Caki2 (cell line): ENCODE data around the gene LHX6. TPM values are rescaled to one million over a fixed set of nuclear protein-coding genes. Genes with fewer than 3 reads are reported as not detected.

Experiments
- DNase-seq: peaks from one replicate; pipeline ENCODE4 v3.0.0-alpha.2; 2015; ENCODE audit warnings: low read depth
- in situ Hi-C: cut with HindIII; loops from 2 replicates; pipeline ENCODE4 v1.10.0; 2016; ENCODE audit warnings: low sequenced_read_pairs, low pct_unique_long_range_greater_than_20kb, mixed read lengths
- total RNA-seq: library from RNA; depleted of rRNA; stranded (reverse); fragments of >200 nt; shearing (Covaris generic); gene quantifications from 2 replicates; pipeline ENCODE4 v1.2.3, GENCODE V29; 2014; ENCODE audit warnings: low replicate concordance; rRNA removed

Gene LHX6
- 0.12 and 0.74 TPM in 2 replicates for total RNA-seq

DNA sequence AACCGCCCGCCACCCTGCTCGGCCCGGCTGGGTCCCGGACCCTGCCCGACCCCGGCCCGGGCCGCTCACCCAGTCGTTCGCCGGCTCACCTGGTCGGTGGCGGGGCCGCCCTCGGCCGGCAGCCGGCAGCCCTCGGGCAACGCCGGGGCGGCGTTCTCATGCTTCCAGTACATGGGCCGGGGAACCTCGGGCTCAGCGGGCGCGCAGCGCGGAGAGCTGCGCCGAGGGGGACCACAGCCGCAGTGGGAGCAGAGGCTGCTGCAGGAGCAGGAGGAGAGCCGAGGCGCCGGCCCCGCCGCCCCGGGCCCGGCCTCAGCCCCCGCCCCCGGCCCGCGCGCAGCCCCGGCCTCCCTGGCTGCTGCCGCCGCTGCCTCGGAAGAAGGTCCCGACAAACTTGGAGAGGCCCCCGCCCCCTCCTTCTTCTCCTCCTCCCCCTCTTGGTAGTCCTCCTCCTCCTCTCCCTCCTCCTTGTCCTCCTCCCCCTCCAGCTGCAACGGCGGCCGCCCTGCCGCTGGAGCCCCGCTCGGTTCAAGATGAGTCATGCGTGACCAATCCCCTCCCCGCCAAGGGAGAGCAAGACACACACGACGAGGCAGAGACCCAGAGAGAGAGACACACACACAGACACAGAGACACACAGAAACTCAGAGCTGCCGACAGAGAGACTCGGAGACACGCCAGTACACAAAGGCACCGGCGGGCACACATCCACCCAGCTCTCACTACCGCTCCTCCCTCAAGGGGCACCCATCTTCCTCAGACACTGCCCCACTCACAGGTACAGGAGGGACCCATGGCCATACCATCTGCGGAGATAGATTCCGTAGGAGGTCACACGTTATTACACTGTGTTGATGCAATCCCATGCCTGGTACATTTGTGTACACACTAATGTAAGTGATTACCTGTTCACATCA is at the start of gene LHX6:
Gene LHX6 (minus strand): TSS at position 390 of the 917 bp plus-strand sequence. CDS start 217 bp downstream, at position 173.
- DNase-seq = no peak

DNA sequence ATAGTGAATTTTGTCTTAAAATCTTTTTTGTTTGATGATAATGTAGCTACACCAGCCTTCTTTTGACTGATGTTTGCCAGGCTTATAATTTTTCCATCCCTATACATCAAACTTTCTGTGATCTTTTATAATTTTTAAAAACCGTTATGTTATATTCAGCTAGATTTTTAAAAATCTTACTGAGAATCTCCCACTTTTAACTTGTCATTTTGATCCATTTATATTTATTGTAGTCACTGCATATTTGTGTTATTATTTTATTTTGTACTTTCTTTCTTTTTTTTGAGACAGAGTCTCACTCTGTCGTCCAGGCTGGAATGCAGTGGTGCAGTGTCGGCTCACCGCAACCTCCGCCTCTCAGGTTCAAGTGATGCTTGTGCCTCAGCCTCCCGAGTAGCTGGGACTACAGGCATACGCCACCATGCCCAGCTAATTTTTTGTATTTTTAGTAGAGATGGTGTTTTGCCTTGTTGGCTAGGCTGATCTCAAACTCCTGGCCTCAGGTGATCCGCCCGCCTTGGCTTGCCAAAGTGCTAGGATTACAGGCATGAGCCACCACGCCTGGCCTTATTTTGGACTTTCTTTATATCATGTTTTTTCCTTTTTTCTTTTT is 48.6 kb upstream of the LHX6 start:
- DNase-seq = no peak
- in situ Hi-C loops = no loop called here

More for the DNA sequence above, at the start of gene LHX6:
- in situ Hi-C loops = no loop called here

DNA sequence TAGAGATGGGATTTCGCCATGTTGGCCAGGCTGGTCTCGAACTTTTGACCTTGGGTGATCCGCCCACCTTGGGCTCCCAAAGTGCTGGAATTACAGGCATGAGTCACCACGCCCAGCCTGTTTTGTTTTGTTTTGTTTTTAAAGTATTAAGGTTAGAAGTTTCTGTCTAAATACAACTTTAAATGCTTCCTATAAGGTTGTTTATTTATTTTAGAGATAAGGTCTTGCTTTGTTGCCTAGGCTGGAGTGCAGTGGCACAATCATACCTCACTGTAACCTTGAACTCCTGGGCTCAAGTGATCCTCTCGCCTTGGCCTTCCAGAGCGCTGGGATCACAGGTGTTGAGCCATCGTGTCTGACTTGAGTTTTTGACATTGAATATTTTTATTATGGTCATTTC is 47.3 kb upstream of the LHX6 start:
- in situ Hi-C loops = no loop called here
- peak; percentile 9 for DNase-seq

DNA sequence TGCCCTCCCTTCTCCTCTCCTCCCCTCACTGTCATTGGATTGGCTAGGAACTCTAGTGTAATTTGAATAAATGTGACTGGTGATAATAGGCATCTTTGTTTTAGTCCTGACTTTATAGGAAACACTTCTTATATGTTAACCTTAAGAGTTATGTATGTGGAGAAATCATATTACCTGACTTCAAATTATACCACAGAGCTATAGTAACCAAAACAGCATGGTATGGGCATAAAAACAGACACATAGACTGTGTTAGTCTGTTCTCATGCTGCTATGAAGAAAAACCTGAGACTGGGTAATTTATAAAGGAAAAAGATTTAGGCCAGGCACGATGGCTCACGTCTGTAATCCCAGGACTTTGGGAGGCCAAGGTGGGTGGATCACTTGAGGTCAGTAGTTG is 45.3 kb upstream of the LHX6 start:
- DNase-seq = no peak
- in situ Hi-C loops = no loop called here

DNA sequence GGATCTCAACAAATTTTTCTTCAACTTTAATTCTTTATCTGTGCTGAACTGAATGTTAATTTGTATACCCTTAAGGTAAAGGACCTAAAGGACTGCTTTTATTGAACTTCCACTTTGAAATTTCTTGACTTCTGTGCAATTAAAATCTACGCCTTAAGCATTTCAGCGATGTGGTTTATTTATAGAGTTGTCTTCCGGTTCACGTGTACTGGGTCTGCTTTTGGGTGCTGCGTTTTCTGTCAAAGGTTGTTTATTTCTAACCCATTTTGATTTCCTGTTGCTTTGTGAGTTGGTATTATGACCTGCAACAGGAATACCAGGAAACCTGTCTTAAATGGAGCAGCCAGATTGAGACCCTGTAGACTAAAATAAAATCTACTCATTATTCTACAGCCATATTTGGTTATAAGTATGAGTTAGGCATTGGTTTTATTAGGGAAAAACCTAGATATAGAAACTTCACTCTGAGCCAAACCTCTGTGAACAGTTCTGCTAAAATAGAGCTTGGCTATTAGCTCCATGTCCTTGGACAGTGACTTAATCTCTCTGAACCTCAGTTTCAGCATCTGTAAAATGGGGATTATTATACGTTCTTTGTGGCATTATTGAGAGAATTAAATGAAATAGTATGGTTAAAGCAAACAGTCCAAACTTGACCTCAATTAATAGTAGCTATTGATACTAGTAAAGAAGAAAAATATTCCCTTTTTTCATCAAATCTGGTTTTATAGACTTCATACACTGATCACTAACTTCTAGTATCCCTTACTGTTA is 39.5 kb upstream of the LHX6 start:
- in situ Hi-C loops = no loop called here
- no peak for DNase-seq

DNA sequence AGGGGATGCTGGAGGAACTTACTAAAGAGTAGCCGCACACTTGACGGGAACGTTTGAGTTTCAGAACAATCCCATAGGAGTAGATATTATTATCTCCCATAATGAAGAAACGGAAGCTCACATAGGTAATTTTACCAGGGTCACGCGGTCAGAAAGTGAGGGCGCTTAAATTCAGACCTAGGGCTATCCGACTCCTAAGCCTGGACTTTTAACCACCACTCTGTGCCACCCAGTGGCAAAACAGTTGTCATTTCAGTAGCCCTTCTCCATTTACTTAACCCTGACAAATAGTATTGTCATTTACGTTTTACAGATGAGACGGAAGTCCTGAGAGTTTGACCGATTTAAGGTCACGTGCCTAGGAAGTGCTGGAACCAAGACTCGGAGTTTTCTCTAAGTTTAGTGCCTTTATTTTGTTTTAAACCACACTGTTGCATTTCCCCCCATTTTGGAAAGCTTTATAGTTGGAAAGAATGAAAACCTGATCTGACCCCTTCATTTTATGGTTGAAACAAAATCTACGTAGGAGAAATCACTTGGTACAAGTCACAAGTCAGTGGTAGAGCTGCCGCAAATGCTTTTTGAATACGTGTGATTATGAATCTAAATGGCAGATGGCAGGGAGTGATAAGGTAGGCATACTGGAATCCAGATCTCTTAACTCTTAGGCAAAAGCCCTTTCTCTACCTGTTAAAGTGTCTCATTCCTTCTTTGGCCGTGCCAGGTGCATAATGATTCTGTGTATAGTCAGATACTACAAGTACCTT is 36.6 kb upstream of the LHX6 start:
- in situ Hi-C loops = no loop called here

DNA sequence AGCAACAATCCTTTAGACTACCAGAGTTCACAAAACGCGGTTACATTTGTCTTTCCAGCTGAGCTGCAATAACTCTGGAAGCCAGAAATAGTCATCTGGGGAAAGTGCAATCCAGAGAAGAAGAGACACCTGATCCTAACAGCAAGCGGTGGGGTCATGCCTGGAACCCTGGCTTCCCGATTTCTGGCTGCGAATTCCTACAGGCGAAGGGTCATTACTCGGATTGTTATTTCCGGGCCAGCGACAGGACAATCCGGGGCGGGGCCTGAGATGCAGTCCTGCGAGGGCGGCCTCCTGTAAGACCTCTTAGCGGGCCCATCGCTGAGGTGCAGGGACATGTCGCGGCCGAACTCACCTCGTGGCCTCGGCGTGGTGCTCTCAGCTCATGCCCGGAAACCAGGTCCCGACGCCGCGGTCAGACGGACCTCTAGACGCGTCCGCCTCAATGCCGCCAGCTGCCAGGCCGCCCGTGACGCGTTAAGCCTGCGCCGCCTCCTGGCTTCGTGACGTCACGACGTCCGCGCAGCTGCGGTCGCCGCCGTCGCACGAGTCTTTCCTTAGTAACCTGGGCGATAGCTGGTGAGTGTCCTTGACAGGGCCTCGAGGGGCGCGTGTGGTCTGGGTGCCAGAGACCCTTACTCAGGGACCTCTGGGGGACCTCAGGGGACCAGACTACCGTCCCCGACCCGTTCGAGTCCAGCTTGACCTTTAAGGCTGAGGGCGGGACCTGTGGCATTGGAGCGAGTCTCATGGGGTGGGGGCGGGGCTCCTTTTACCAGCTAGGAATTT is 35.8 kb upstream of the LHX6 start, which contains the start of the genes MRRF and RBM18:
Gene MRRF (plus strand): TSS at position 523 of the 789 bp plus-strand sequence. CDS start 6,010 bp downstream, outside the sequence.
Gene RBM18 (minus strand): TSS at position 481 of the 789 bp plus-strand sequence. CDS start 3,348 bp downstream, outside the sequence.
- in situ Hi-C loops = no loop called here
- peak; percentile 90 for DNase-seq

More for the DNA sequence above, 36.6 kb upstream of the LHX6 start:
- peak; percentile 58 for DNase-seq

DNA sequence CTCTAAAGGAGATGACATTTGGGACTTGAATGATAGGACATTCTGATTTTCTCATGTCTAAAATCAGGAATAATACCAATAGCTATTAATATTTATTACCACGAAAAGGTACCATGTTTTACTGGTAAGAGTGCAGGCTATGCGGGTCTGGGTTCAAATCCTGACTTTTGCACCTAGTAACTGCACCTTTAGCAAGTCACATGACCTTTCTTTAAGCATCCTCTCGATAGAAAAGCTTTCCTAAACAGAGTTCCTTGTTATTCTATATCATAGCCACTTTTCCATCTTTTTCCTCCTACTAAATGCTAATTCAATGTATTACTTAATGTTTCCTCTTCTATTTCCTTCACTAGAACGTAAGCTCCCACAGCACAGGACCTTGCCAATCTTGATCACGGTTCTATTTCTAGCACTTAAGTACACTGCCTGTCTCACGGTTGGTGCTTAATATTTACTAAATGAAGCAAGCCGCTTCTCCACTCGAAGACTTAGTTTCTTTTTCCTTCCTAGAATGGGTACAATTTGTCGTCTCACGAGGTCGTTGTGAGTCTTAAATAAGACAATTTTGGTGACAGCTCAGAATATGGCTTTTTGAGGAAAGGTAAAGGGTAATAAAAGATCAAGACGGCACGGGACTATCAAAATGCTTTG is 35.1 kb upstream of the LHX6 start:
- no peak for DNase-seq
- in situ Hi-C loops = no loop called here

DNA sequence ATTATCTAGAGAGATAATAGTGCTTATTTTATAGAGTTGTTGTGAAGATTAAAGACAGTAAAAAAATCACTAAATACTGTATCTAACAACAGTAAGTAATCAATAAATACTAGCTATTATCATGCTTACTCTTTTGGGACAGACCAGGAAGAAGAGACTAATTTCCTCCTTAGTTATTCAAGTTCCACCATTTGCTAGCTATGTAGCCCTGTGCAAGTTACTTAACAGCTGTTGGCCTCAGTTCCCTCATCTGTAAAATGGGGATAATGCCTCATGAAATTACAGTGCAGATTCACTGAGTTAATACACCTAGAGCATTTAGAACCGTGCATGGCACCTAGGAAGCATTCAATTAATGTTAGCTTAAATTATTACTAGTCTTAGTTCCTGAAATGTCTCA is 33.3 kb upstream of the LHX6 start:
- no peak for DNase-seq
- in situ Hi-C loops = no loop called here

DNA sequence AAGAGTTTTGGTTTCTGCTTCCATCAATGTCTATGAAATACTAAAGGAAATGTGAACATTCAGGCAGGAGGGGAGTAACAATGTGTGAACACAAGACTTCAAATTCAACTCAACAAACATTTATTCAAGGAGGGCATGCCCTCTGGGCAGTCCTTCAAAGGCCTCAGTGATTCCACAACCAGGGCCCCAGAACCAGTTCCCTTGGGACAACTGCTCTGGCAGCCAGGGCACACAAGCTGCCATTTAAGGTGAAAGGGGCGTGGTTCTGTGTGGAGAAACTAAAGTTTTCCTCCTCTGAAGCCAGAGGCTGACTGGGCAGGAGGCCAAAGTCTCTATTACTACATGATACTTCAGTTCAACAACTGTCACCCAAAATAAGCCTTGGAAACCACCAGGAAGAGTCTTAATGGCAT is 32.7 kb upstream of the LHX6 start:
- in situ Hi-C loops = no loop called here
- peak; percentile 58 for DNase-seq

DNA sequence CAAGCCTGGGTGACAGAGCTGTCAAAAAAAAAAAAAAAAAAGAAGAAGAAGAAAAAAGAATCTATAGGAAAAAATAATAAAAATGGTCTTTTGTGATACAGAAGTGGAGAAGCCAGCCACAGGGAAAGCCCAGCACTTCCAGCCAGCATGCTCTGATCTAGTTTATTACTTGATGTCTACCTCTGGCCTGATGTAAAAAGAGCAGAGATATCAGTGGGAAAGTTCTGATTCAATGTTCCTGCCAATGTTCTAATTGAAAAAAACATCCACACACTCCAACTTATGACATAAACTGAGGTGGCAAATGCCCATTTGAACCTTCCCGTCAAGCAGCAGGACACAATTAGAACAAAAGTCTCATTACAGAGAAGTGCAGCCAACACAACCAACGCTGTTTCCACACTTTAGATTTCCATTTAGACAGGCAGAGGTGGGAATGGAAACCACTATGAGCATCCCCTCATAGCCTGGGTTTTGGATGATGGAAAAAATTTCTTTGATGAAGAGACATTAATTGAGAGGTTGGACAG is 30.2 kb upstream of the LHX6 start:
- in situ Hi-C loops = no loop called here
- DNase-seq = no peak

DNA sequence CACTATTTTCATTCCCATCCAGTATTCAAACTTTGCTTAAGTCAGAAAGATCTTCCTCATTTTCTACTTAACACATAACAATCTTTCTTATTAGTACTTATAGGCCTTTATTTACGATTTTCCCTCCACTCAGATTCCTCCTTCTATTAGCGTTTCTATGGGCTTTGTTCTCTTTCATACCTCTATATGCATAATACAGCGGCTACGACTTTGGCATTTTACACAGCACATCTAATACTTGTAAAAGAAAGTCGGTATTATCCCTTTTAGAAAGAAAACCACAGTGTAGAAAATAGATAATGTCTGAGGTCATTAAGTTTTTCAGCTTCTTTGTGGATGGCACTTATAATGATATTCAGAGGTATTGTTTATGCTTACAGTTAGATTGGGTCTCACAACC is 27.4 kb upstream of the LHX6 start:
- in situ Hi-C loops = no loop called here
- no peak for DNase-seq

DNA sequence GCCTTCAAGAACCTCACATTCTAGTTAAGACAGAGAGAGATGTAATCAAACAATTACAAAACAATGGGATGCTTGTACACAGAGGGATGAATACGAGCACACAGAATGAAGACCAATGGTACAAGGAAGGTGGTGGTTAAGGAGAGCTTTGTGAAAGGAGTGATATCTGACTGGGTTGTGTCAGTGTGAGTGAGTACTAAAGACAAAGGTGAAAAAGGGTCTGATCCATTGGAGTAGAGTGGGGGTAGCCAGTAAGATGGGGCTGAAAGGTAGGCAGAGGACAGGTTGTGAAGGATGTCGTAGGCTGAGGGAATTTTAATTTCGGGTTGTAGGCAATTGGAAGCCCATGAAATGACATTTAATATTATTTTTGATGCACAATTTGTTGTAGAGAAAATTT is 26.0 kb upstream of the LHX6 start:
- DNase-seq = no peak
- in situ Hi-C loops = no loop called here

DNA sequence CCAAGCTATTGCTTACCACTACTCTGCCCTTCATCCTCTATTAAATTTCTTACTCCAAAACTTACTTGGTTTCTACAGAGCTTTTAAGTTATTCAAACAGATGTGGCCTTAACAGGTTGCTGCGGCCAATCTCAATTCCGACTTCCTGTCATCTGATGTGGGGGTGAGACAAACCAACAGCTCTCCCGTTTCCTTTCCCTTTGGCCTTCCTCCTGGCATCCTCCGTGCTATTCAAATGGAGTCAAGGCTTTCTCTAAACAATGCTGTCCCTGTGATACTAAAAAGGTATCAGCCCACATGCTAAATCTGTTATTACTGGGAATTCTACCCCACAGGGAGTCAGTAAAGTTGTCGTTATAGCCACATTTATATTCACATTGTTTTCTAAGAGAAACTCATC is 24.0 kb upstream of the LHX6 start:
- in situ Hi-C loops = no loop called here
- no peak for DNase-seq

DNA sequence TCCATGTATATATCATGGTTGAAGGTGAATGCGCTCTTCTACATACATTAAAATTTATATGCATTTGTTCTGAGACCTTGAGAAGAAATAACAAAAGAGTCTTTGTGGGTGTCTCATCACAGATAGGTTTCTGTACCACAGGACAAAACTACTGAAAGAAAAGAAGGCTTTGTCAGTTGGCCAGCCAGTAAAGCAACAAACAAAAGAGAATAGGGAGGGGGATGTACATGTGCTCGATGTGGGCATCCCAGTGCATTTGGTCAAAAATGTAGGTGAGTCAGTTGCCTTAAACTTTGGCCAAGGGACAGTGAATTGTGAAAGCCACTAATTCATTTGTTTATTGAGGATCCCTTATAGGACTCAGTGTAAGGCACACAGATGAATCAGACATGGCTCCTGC is 22.6 kb upstream of the LHX6 start:
- DNase-seq = no peak
- in situ Hi-C loops = no loop called here

DNA sequence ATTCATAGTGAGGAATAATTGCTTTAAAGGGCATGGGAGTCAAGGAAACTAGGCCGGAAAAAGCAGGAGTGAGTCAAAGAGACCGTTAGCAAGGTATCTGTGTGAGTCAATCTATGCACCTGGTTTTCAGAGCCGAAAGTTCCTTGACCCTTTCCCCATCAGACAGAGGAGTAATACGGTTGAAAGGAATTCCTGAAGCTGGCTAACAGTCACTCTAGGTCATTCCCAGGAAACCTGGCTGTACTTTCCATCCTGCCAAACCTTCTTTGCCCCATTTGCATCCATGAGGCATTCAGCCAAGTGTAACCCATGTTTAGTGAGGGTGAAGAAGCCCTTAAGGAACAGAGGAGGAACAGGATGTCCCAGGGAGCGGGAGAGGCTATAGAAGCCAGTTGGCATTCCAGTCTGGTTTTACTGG is 19.7 kb upstream of the LHX6 start:
- no peak for DNase-seq

More for the DNA sequence above, 19.7 kb upstream of the LHX6 start:
- in situ Hi-C loops = no loop called here
